ENCODE results near the gene LRRC8D.

DNA sequence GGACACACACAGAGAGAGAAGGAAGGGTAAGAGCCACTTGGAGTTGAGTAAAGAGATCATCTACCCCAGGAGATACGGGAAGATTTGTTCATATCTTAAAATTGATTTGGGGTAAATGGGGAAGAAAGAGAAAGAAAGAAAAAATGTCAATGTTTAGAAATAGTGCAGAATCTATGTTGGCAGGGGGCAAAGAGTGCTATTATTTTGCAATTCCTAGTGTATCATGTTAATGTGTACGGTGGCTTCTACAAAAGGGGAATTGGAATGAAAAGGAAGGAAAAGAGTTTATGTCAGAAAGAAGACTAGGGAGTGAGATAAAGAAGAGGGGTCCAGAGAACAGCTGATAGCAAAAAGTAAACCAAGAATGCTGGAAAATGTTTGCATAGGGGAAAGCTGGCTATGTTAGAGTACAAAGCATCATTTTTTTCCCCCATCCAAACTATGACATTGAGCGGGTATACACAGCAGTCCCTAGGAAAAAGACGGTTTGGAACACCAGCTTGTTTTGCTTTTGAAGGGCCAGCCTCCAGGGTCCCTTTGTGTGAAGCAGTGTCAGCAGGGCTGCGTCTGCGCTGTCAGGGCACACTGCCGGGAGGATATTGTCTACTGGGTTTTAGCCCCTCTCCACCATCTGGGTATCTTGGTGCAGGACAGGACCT is 10.8 kb downstream of the LRRC8D start:
- TF ChIP-seq, protein P1, sequence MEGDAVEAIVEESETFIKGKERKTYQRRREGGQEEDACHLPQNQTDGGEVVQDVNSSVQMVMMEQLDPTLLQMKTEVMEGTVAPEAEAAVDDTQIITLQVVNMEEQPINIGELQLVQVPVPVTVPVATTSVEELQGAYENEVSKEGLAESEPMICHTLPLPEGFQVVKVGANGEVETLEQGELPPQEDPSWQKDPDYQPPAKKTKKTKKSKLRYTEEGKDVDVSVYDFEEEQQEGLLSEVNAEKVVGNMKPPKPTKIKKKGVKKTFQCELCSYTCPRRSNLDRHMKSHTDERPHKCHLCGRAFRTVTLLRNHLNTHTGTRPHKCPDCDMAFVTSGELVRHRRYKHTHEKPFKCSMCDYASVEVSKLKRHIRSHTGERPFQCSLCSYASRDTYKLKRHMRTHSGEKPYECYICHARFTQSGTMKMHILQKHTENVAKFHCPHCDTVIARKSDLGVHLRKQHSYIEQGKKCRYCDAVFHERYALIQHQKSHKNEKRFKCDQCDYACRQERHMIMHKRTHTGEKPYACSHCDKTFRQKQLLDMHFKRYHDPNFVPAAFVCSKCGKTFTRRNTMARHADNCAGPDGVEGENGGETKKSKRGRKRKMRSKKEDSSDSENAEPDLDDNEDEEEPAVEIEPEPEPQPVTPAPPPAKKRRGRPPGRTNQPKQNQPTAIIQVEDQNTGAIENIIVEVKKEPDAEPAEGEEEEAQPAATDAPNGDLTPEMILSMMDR (IDR thresholded peaks at IDR 0.05), result no peak
- TF ChIP-seq POLR2AphosphoS5 (IDR thresholded peaks at IDR 0.05) (no peak), POLR2A (IDR thresholded peaks at IDR 0.05) (no peak)

All from breast epithelium (tissue), 3 donors.